GM12801 (cell line): ENCODE data around the gene DLG2.

Experiments
- CTCF ChIP-seq: IDR thresholded peaks from one replicate; pipeline ENCODE4 v1.5.1; 2011; ENCODE audit warnings: control low read depth; ENCODE audit not compliant: insufficient read length; ENCODE audit errors: extremely low read depth

Gene DLG2

GRCh38 chr11:83480251-83480650, 2146.9 kb downstream of the DLG2 start:
- no peak for TF ChIP-seq CTCF

GRCh38 chr11:83477772-83478171, 2149.4 kb downstream of the DLG2 start:
- TF ChIP-seq CTCF: no peak

GRCh38 chr11:83475760-83476159, 2151.4 kb downstream of the DLG2 start:
- TF ChIP-seq CTCF: no peak

GRCh38 chr11:83473743-83474142, 2153.4 kb downstream of the DLG2 start:
- no peak for TF ChIP-seq CTCF

GRCh38 chr11:83472806-83473205, 2154.3 kb downstream of the DLG2 start:
- TF ChIP-seq CTCF: no peak

- no peak for TF ChIP-seq CTCF
Observed at GRCh38 chr11:83471831-83472727, 2155.1 kb downstream of the DLG2 start.

- TF ChIP-seq CTCF: no peak
Observed at GRCh38 chr11:83467837-83468236, 2159.3 kb downstream of the DLG2 start.
